SU-DHL-6 (cell line): ENCODE measurements around the gene PPARG.

Experiments
- H2AFZ ChIP-seq: fragments of 200-600 bp; sonication (generic); 2 replicates; pipeline ENCODE4 v1.6.1; 2014; ENCODE audit warnings: low read depth, mild to moderate bottlenecking, moderate library complexity, mixed read lengths, antibody characterized with exemption, low read length; ENCODE audit not compliant: severe bottlenecking
- H3F3A ChIP-seq: fragments of 200-600 bp; shearing (Covaris generic); 2 replicates; pipeline ENCODE4 v1.6.0; 2016; ENCODE audit warnings: antibody characterized with exemption, mild to moderate bottlenecking; ENCODE audit not compliant: insufficient read depth
- H3K27ac ChIP-seq: fragments of 200-600 bp; sonication (generic); 2 replicates; pipeline ENCODE4 v1.5.1; 2016; ENCODE audit warnings: low read depth, mild to moderate bottlenecking, low read length, moderate library complexity, mixed read lengths
- H3K27me3 ChIP-seq: fragments of 200-600 bp; sonication (generic), shearing (Covaris generic); 2 replicates; pipeline ENCODE4 v1.6.0; 2014; ENCODE audit warnings: mild to moderate bottlenecking, low read length
- H3K36me3 ChIP-seq: fragments of 200-600 bp; sonication (generic); 2 replicates; pipeline ENCODE4 v1.6.1; 2014; ENCODE audit warnings: mild to moderate bottlenecking, low read length, mixed read lengths
- H3K4me2 ChIP-seq: fragments of 300-600, 200-600 bp; shearing (Covaris generic), sonication (generic); 2 replicates; pipeline ENCODE4 v1.6.0; 2014; ENCODE audit warnings: low read length, low read depth, mild to moderate bottlenecking; ENCODE audit not compliant: poor library complexity, severe bottlenecking
- H3K4me3 ChIP-seq: fragments of 200-600 bp; sonication (generic); 2 replicates; pipeline ENCODE4 v1.5.1; 2014; ENCODE audit warnings: antibody characterized with exemption, low read length, mild to moderate bottlenecking, mixed read lengths; ENCODE audit not compliant: insufficient read depth, poor library complexity, severe bottlenecking
- H3K79me2 ChIP-seq: fragments of 200-600 bp; sonication (generic); 2 replicates; pipeline ENCODE4 v1.6.1; 2014; ENCODE audit warnings: mild to moderate bottlenecking, low read length, moderate library complexity; ENCODE audit not compliant: insufficient read depth
- H3K9ac ChIP-seq: fragments of 200-600 bp; sonication (generic); 2 replicates; pipeline ENCODE4 v1.7.0; 2014; ENCODE audit warnings: mild to moderate bottlenecking, low read length
- H3K9me2 ChIP-seq: fragments of 200-600 bp; sonication (generic); replicated peaks from 2 replicates; pipeline ENCODE4 v1.6.1; 2014; ENCODE audit warnings: low read length; ENCODE audit not compliant: insufficient read depth
- H3K9me3 ChIP-seq: fragments of 200-600 bp; sonication (generic); 2 replicates; pipeline ENCODE4 v1.6.1; 2014; ENCODE audit warnings: low read length, mixed read lengths; ENCODE audit not compliant: insufficient read depth
- H4K20me1 ChIP-seq: fragments of 200-600 bp; sonication (generic); 2 replicates; pipeline ENCODE4 v1.6.1; 2014; ENCODE audit warnings: low read depth, mild to moderate bottlenecking, antibody characterized with exemption, low read length, moderate library complexity, mixed read lengths
- CTCF ChIP-seq: fragments of 200-600 bp; sonication (generic); IDR thresholded peaks from one replicate; pipeline ENCODE4 v1.5.1; 2017; ENCODE audit warnings: antibody characterized with exemption, mild to moderate bottlenecking, low read length, moderate library complexity; ENCODE audit not compliant: insufficient read depth, poor library complexity, severe bottlenecking
- EZH2phosphoT487 ChIP-seq: fragments of 200-600 bp; sonication (generic), shearing (Covaris generic); conservative IDR thresholded peaks from 2 replicates; pipeline ENCODE4 v1.6.1; 2018; ENCODE audit warnings: mild to moderate bottlenecking, antibody characterized with exemption, low read length, moderate library complexity, mixed read lengths

The PPARG gene

GRCh38 chr3:12451481-12451880 lies 162.6 kb downstream of the PPARG start:
- no peaks in the 10 kb centered on the region for H4K20me1 ChIP-seq
- H3K79me2 ChIP-seq, result no peaks in the 10 kb centered on the region
- no peaks in the 10 kb centered on the region for H3K9me3 ChIP-seq
- no peak overlapping the region for H3K9ac ChIP-seq
- H3K27me3 ChIP-seq, result no peaks in the 10 kb centered on the region
- no peaks in the 10 kb centered on the region for H3K36me3 ChIP-seq
- H3K9me2 ChIP-seq, result no peaks in the 10 kb centered on the region
- no peak for TF ChIP-seq CTCF
- no peak for TF ChIP-seq EZH2phosphoT487
- H3K4me2 ChIP-seq, result no peak overlapping the region
- H3F3A ChIP-seq, result no peaks in the 10 kb centered on the region
- no peak overlapping the region for H2AFZ ChIP-seq
- H3K4me3 ChIP-seq, result no peak overlapping the region
- no peak overlapping the region for H3K27ac ChIP-seq

- H2AFZ ChIP-seq, result no peak overlapping the region
- no peak overlapping the region for H3K9ac ChIP-seq
- H3K27ac ChIP-seq, result no peak overlapping the region
- H3K4me2 ChIP-seq, result no peak overlapping the region
- no peak overlapping the region for H3K4me3 ChIP-seq
- H3K9me3 ChIP-seq, result no peaks in the 10 kb centered on the region
- no peaks in the 10 kb centered on the region for H3K79me2 ChIP-seq
- H3K36me3 ChIP-seq, result no peaks in the 10 kb centered on the region
- no peaks in the 10 kb centered on the region for H4K20me1 ChIP-seq
- H3K9me2 ChIP-seq, result no peaks in the 10 kb centered on the region
- TF ChIP-seq EZH2phosphoT487 (no peak), CTCF (no peak)
- H3K27me3 ChIP-seq, result no peaks in the 10 kb centered on the region
- H3F3A ChIP-seq, result no peaks in the 10 kb centered on the region
Observed at GRCh38 chr3:12451960-12452359, 163.1 kb downstream of the PPARG start.

DNA sequence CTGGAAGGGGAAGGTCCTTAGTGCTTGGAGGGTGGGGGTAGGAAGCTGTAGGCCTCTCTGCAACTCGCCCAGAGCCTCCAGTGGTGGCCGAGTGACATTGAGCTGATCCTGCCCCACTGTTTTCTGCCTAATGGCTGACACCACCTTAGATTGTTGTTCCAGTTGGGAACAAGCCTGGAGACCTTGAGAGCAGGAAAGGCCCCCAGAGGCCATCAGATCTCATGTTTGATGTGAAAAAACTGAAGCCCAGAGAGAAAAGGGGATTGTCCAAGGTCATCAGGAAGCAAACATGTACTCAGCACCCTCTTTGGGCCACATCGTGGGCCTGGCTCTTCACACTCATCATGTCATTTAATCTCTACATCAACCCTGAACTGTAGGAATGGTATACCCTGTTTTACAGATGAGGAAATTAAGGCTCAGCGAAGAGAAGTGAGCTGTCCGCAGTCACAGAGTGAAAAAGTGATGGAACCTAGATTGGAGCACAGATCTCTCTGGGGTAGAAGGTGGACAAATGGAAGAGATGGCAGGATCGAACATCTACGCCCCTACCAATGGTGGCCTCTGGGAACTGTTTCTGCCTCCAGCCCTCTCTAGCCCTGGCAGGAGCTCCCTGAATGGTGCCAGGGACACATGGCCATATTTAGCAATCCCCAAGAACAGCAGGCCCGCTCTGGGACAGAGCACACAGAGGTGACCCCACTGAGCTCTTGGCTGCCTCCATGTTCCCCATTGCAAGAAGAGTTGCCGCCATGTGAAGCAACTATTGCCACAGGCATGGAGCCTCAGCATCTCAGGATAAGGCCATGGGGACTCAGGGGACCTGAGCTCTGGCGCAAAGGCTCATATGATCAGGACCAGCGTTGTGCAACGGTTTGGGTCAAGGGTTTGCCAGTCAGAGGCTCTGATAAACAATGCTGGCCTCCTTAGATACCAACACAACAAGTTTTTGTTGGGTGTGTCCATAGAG lies 163.8 kb downstream of the PPARG start:
- Histone ChIP-seq H3K36me3 (no peaks in the 10 kb centered on the region), H4K20me1 (no peaks in the 10 kb centered on the region), H3F3A (no peaks in the 10 kb centered on the region), H3K27me3 (no peaks in the 10 kb centered on the region), H2AFZ (no peak overlapping the region), H3K9me3 (no peaks in the 10 kb centered on the region), H3K9me2 (no peaks in the 10 kb centered on the region), H3K4me3 (no peak overlapping the region), H3K27ac (no peak overlapping the region), H3K4me2 (no peak overlapping the region), H3K9ac (no peak overlapping the region), H3K79me2 (no peaks in the 10 kb centered on the region)
- TF ChIP-seq EZH2phosphoT487 (no peak), CTCF (no peak)
